HG02840 (cell line): ENCODE measurements around the gene L3MBTL3.
"Not testable (repeated sequence)": the region's sequence is repeated elsewhere in the genome, so short reads cannot be mapped to it uniquely, and the experiment has no call there.

Source experiments
- ATAC-seq: cut with Tn5 transposase; IDR thresholded peaks from one replicate; pipeline ENCODE4 v1.9.1; 2021; ENCODE audit warnings: mild to moderate bottlenecking, moderate library complexity, moderate number of reproducible peaks; ENCODE audit not compliant: unreplicated experiment, low FRiP score

L3MBTL3 gene

DNA sequence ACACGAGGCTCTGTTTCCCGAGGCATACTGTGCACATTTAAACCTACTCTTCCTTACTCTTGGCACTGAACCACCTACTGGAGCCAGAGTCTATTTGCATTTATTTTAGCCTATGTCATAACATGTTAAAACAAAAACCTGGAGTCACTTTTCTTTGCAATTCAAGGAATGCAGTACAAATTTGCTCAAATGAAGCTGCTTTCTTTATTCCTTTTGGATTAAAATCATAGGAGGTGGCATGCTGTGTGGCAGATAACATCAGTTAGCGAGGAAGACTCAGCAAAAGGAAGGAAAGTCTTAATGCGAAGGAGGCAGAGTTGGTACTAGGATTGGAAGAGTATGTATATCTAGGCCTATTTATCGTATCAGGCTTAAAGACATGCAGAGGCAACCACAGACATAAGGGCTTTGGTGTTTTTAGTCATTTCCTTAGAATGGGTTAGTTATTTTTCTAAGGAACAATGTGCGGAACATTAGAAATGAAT lies 111.4 kb downstream of the L3MBTL3 start:
- ATAC-seq = no peak

DNA sequence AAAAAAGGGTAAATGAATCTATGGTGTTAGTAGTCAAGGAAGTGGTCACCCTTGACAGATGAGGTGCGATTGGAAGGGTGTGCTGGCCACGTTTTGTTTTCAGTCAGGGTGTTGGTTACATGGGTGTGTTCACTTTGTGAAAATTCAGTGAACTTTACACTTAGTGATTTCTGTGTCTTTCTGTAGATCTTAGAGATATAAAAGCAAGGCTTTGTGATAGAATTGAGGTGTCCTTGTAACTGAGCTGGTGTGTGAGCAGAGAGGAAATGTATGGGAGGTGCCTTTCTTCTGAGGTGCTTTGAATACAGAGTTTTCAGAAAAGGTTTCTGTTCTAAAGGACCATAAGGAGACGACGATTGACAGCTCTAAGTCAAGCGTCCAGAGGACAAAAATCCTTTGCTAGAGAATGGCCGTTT lies 113.9 kb downstream of the L3MBTL3 start:
- peak; percentile 75 for ATAC-seq

DNA sequence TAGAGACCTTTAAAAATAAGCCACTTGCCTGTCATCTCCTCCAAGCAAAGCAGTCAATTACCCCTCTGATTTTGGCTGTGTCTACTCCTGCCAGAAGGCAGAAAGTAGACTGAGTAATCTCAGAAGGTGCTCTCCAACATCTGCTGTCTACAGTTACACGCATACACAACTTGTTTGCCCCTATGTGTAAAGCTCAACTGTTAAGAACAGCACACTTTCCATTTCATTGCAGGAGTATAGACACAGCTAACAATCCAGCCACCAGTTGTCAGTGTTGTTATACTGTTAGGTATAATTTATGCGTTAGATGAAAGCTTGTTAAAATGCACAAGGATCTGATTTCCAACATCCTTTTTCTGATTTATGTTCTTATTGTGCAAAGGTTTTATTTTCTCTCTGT lies 116.2 kb downstream of the L3MBTL3 start:
- ATAC-seq = no peak

DNA sequence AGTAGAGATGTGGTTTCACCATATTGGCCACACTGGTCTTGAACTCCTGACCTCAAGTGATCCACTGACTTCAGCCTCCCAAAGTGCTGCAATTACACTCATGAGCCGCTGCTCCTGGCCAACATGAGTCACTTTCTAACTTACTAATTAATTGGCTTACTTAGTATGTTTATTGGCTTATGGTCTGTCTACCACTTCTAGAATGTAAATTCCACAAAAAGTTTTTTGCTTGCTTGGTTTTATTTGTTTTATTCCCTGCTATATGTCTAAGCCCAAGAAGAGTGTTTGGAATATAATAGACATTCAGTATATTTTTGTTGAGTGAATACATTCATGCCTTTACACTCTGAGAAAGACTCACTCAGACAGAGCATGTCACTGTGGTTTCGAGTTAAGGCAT lies 118.4 kb downstream of the L3MBTL3 start:
- ATAC-seq = no peak

DNA sequence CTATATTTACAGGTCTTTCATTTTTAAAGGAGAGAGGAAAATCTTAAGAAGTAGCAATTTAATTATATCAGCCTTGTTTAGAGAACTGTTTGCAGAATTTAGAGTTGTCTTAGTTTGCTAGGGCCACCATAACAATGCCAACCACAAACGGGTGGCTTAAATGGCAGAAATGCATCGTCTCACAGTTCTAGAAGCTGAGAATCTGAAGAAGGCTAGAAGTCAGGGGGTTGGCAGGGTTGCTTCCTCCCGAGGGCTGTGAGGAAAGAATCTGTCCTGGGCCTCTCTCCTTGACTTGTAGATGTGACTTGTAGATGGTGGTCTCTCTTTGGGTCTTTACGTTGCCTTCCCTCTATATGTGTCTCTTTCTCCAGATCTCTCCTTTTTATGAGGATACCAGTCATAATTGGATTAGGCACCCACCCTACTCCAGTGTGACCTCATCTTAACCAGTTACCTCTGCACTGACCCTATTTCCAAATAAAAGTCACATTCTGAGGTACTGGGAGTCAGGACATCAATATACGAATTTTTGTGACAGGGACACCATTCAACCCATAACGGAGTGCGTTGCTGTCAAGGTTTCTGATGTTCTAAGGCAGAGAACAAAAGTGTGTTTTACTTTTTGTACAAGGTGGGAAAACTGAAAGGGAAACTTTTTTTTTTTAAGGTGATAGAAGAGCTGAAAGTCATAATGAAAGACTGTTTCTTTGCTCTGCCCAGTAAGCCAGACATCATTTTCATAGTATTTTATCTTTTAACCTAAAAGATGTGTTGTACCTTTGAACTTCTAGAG lies 119.9 kb downstream of the L3MBTL3 start:
- no peak for ATAC-seq

DNA sequence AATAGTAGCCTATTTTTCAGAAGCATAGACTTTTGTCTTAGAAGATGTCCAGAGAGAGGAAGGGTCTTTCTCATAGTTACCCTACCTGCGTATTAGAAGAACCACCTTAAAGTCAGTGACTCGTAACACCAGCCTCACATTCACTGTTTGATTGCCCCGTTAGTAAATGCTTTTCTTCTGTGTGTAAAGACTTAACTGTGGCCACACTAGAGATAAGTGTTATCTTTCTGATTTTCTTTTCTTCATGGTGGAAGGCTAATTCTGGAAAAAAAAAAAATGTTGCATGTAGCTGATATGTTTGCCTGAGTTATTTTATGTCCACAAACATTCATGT lies 120.5 kb downstream of the L3MBTL3 start:
- no peak for ATAC-seq

DNA sequence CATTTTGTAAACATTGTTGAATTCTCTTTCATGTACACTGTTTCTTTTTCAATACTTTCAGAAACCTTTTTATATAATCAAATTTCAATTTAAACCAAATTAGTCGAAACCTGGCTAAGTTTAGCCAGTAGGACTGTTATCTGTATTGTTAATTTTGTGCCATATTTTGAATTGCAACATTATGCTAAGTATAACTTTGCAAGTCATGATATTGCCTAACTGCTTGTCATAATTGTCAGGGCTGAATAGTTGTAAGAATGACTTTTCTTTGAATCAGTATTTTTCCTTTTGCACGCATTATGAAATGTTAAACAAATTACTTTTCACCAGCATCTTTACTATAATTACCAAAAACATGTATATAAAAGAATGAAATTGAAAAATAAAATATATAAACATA lies 121.7 kb downstream of the L3MBTL3 start:
- no peak for ATAC-seq

DNA sequence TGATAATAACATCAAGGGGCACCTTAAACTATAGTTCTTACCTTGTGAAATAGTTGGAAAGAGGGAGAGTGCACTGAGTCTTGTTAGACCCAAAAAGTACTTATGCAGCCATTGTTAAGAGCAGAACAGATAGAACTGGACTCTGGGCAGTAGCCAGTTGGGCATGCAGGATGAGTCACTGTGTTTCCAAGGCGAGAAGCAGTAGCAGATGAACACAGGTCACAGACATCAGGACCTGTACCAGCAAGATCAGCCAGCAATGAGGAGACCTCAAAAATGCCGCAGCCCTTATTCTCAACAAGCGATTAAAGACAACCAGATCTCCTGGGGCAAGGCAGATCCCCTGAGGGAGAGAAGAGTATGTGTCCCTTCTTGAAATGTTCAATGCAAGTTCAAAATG lies 125.3 kb downstream of the L3MBTL3 start:
- no peak for ATAC-seq

DNA sequence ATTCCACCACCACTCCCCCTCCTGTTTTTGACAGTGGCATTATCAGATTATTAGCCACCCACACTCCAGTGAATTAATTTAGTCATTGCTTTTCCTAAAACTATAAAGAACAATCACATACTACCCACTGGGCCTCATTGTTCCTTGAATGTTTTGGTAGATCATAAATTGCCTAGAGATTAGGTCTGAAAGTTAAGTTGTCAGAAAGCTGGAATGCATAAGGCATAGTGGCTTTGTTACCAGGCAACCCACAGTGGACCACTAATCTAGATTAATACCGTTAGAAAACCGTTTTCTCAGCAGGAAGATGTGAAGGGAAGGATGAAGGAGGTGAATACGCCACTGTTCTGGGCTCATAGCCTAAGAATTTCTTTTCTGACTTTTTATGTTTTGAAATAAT lies 128.7 kb downstream of the L3MBTL3 start:
- no peak for ATAC-seq

DNA sequence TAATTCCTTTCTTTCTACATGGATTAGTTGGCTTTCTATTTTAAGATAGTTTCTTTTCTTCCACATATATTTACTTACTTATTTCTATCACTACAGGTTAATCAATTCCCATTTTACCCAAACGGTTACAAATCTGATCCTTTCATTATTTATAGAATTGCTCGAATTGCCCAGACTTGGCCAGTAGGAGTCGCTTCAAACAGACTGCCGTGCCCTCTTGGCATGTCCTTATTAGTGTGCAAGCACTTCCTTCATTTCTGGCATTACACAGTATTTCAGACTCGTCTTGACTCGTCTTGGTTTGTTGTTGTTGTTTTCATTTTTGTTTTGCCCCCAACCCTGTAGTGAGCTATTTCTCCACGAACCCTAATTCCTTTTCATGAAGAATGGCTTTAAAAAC lies 129.8 kb downstream of the L3MBTL3 start:
- no peak for ATAC-seq

DNA sequence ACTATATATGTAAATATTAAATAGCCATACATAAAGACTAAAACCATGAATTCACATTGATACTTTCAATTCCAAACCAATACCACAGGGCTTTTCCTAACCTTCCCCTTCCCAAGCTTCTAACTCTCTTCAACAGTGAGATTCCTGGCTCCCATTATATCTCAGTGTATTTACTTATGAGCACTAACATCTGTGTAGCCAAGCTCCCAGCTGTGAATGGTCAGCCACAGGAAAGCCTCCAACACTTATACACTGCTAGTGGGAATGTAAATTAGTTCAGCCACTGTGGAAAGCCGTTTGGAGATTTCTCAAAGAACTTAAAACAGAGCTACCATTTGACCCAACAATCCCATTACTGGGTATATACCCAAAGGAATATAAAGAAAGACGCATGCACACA lies 130.6 kb downstream of the L3MBTL3 start:
- not testable (repeated sequence) for ATAC-seq

DNA sequence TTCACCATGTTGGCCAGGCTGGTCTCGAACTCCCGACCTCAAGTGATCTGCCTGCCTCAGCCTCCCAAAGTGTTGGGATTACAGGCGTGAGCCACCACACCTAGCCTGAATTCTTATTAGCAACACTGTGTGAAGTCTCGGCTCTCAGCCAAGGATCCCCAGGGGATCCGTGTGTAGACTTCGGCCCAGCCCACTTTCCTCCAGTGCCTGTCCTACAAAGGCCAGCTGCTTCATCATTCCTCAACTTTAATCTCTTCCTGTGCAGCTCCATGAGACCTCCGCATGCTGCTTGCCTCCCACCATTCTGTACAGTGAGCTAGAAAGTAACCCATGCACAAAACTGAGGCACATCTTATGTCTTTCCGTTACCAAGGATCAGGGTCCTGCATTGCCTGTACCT lies 132.5 kb downstream of the L3MBTL3 start:
- no peak for ATAC-seq

DNA sequence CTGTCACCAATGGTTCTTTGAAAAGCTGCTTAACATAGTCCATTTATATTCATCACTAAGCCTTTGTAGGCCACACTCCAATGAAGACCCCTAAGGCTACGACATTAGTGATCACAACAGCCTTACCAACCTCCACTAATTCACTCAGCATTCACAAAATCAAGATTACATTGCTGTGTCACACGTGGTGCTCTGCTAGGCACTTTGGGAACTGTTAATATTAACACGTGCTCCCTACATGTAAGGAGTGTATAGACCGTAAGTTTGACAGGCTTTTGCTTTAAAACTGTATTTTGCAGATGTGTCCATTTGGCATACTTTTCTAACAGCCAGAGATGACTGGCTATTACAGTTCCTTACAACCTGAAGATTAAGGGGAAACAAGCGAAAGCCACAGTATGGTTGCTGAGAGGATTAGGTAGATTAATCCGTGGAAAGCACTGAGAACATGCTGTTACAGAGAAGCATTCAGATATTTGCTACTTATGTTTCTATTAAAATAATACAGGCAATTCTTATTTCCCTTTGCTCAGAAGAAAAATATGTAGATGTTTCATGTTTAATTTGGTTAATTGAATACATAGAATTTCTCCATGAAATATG lies 134.6 kb downstream of the L3MBTL3 start:
- ATAC-seq = no peak

DNA sequence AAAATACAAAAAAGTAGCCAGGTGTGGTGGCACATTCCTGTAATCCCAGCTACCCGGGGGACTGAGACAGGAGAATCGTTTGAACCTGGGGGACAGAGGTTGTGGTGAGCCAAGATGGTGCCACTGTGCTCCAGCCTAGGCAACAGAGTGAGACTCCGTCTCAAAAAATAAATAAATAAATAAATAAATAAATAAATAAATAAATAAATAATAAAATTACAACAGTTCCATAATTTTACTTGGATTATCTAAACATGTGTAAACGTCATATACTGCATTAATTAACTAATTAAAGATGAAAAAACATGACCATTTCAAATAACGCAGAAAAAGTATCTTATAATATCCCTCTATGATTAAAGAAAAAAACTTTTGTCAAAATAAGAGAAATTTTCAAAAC lies 138.5 kb downstream of the L3MBTL3 start:
- ATAC-seq = no peak

DNA sequence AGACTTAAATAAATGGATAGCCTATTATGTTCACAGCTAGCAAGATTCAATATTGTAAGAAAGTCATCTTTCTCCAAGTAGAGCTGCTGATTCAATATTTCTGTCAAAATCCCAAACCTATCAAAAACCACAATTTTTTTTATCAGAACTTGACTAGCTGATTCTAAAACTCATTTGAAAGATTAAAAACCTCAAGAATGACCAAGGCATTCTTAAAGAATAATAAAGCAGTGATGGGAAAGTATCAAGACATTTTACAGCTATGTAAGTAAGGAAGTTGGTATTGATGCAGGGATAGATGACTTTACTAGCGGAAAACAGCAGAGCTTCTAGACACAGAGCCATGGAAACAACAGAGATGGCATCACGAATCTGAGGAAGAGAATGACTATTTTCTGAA lies 139.7 kb downstream of the L3MBTL3 start:
- ATAC-seq = no peak

DNA sequence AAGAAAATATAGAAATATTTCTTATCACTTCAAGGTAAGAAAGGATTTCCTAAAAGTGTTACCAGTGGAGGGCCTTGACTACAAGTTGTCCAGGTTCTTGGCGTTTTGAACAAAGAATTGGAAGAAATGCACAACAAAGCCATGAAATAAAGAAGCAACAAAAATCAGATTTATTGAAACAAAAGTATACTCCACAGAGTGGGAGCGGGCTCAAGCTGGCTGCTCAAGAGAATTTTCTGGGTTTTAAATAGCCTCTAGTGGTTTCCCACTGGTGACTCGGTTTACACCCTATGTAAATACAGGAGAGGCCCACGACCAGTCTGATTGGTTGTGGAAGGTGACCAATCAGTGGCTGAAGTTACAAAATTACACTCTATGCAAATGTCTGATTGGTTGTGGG lies 140.2 kb downstream of the L3MBTL3 start:
- ATAC-seq = no peak

DNA sequence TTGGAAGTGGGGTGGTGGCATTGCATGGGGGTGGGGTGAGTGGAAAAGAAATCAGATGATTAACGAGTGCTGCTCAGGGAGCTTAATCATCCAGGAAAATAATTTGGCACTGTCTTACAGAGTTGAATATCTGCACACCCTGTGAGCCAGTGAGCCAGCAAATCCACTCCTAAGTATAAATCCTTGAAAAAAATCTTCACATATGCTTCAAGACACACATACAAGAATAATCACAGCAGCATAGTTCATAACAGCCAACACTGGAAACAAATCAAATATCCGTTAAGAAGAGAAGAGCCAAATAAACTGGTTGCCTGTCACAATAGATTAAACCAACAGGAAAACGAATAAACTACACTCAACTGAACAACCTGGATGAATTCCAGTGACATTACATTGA lies 141.6 kb downstream of the L3MBTL3 start:
- no peak for ATAC-seq

DNA sequence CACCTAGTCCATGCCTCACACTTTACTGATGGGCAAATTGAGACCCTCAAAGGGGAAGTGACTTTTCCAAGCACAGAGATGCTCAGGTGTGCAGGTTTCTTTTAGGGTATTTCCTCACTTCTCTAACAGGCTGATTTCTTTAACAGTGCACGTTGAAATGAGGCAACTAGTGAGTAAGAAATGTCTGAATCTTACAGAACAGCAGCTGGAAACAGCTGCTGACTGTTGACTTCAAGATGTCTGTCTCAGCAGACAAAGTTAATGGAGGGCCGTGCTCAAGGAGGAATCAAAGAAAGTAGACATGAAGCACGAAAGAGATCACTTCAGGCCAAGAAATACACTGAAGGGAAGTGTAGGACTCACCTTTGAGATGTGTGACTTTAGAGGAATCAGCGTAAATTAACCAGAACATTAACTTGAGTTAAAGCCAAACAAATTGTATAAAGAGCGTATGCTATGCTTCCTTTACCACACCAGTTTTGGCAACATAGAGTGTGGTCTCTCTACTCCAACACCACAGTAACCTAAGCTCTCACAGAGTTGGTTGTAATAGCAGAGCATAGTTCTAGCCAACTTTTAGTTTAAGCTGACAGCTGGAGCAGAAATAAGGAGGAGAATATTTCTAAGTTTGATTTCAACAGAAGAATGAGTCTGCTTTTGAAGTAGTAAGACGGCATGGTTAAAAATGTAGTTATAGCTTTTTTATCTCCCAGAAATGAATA lies 143.5 kb downstream of the L3MBTL3 start:
- ATAC-seq = no peak

DNA sequence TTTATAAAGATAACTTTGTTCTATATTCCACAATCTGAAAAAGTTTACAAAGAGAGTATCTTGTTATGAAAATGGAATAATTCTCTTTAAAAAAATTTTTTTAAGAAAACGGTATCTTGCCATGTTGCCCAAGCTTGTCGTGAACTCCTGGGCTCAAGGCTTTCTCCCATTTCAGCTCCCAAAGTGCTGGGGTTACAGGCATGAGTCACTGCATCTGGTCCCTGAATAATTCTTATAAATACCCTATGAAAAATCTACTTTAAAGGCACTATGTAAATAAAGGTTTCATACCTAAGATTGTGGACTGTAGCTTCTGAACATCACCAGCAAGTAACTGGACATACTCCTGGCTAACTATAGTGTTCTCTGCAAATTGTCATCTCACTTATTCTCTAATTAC lies 144.0 kb downstream of the L3MBTL3 start:
- ATAC-seq = no peak

DNA sequence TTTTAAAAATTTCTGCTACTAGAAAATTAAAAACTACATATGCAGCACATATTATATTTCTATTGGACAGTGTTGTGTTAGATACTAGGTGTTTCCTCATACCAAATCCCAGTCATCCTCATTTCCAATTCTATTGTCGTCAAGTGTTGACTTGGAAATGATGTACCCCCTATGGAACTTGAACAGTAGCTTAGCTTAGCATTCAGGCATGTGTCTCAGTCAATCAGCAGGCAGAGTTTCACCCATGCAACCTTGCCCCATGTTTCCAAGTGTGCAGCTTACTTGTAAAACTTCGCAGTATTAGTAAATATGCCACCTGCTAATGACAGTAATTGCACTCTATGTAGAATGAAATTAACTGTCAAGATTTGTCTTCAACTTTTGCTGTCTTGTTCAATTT lies 144.9 kb downstream of the L3MBTL3 start:
- ATAC-seq = no peak

DNA sequence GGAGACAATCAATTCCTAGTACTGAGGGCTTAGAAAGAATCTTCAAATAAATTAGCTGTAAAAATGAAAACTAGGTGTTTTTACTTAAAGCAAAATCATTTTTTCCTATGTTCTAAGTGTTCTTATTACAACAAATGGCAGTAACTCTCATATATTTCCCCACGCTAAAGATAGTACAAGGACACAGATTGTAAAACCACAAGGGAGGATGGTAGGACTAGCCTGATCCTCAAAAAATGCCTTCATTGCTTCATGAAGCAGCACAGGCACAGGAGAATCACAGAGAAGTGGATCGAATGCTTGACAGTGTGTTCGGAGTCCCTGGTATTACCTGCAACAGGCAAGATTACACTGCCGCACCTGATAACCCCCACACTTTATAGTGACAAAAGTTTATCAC lies 145.9 kb downstream of the L3MBTL3 start:
- ATAC-seq = no peak

DNA sequence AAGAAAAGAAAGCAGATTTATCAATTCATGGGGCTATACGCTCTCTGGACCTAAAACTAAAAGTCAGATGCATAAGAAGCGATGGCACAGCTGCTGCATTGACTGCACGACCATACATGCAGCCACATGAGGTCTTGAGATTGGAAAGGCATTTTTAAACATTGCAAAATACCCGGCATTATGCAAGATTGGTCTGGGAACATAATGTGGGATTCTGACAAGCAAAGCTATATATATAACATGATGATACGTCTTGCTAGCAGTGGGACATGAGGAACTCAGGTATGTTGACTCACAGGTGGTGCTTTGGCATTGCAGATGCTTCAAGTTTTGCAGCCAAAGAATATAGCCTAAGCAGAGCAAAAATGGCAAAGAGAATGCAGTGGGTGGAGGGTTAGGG lies 149.3 kb downstream of the L3MBTL3 start:
- ATAC-seq = no peak
